GM12891 (cell line): ENCODE data around the gene TMEM14B.
"Not testable (repeated sequence)": the region's sequence is repeated elsewhere in the genome, so short reads cannot be mapped to it uniquely, and the experiment has no call there.

Experiments used
- DNase-seq: peaks from one replicate; pipeline ENCODE4 v3.0.0; 2011; ENCODE audit warnings: low spot score; ENCODE audit not compliant: insufficient read length
- FAIRE-seq: peaks from 2 replicates; lab custom pipeline; 2011; peaks lifted over from hg19 to GRCh38; lab: Jason Lieb, UNC
- PAX5 ChIP-seq: IDR thresholded peaks from 2 replicates; pipeline ENCODE4 v1.6.1; 2011; ENCODE audit warnings: low read length, moderate library complexity, mild to moderate bottlenecking; ENCODE audit not compliant: insufficient read depth, severe bottlenecking
- POLR2A ChIP-seq: IDR thresholded peaks from 2 replicates; pipeline ENCODE4 v1.6.1; 2011; ENCODE audit warnings: low read depth, low read length, control low read depth
- POLR2AphosphoS5 ChIP-seq: IDR thresholded peaks from 2 replicates; pipeline ENCODE4 v1.6.1; 2011; ENCODE audit warnings: low read depth, low read length, control low read depth
- POU2F2 ChIP-seq: IDR thresholded peaks from 2 replicates; pipeline ENCODE4 v1.6.1; 2011; ENCODE audit warnings: low read depth, mild to moderate bottlenecking, control low read depth, low read length, moderate library complexity
- SPI1 ChIP-seq: IDR thresholded peaks from 2 replicates; pipeline ENCODE4 v1.6.1; 2011; ENCODE audit warnings: low read depth, low read length, control low read depth
- TAF1 ChIP-seq: IDR thresholded peaks from 2 replicates; pipeline ENCODE4 v1.6.1; 2011; ENCODE audit warnings: low read depth, low read length, control low read depth

TMEM14B gene

GRCh38 chr6:10722820-10723566 is 24.6 kb upstream of the TMEM14B start, which contains the start of gene TMEM14C:
Gene TMEM14C (plus strand): TSS chr6:10723070. CDS start chr6:10724614, 1,544 bp downstream.
- TF ChIP-seq SPI1 (no peak), POLR2AphosphoS5 (peak; percentile 79), POU2F2 (peak; percentile 56), TAF1 (peak; percentile 89), PAX5 (no peak), POLR2A (peak; percentile 78)
- DNase-seq (peak; percentile 78), FAIRE-seq (peak; percentile 87)

GRCh38 chr6:10723567-10723881 is 24.1 kb upstream of the TMEM14B start:
- TF ChIP-seq PAX5 (no peak), POLR2A (no peak), POLR2AphosphoS5 (no peak), TAF1 (no peak), SPI1 (no peak), POU2F2 (no peak)
- DNase-seq = no peak
- FAIRE-seq = no peak

- TF ChIP-seq PAX5 = no peak
- TF ChIP-seq POLR2A = no peak
- TF ChIP-seq POLR2AphosphoS5 = no peak
- TF ChIP-seq POU2F2 = no peak
- no peak for TF ChIP-seq SPI1
- no peak for TF ChIP-seq TAF1
- DNase-seq (no peak), FAIRE-seq (no peak)
These were observed 22.6 kb upstream of the TMEM14B start for GRCh38 chr6:10725044-10725443.

GRCh38 chr6:10725716-10726115 is 21.9 kb upstream of the TMEM14B start:
- DNase-seq (no peak), FAIRE-seq (no peak)
- TF ChIP-seq POLR2A (no peak), PAX5 (no peak), TAF1 (no peak), POU2F2 (no peak), SPI1 (no peak), POLR2AphosphoS5 (no peak)

DNA sequence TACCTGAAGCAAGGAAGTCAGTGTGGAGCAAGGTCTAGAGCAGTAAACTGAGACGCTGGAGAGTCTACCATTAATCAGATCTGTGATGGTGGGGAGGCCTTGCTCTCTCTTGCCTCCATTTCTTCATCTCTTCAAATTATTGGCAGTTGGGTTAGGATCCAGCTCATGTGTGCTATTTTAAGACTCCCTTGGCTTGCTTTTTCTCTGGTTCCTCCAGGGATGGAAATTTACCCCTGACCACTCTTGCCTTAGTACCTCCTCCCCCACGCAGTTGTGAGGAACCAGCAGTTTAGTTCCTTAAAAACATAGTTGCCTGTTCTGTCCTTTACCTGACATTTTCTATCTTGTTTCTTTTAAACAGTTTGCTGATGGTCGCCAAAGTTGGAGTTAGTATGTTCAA is 17.4 kb upstream of the TMEM14B start:
- TF ChIP-seq TAF1 = no peak
- no peak for DNase-seq
- FAIRE-seq = no peak

DNA sequence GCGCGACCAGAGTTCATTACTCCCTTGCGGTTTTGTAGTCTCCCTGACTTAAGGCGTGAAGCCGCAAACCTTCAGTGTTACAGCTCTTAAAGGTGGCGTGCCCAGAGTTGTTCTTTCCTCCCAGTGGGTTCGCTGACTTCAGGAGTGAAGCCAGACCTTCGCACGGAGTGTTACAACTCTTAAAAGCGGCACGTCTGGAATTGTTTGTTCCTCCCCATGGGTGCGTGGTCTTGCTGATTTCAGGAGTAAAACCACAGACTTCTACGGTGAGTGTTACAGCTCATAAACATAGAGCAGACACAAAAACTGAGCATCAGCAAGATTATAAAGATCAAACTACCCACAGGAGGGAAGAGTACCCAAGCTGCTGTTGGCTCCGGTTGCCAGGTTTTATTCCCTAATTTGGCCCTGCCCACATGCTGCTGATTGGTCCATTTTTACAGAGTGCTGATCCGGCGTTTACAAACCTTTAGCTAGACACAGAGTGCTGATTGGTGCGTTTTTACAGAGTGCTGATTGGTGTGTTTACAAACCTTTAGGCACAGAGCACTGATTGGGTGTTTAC is 14.4 kb upstream of the TMEM14B start:
- TF ChIP-seq TAF1 (no peak), PAX5 (no peak), POLR2A (no peak), POLR2AphosphoS5 (no peak), SPI1 (no peak), POU2F2 (no peak)
- FAIRE-seq (no peak), DNase-seq (no peak)

DNA sequence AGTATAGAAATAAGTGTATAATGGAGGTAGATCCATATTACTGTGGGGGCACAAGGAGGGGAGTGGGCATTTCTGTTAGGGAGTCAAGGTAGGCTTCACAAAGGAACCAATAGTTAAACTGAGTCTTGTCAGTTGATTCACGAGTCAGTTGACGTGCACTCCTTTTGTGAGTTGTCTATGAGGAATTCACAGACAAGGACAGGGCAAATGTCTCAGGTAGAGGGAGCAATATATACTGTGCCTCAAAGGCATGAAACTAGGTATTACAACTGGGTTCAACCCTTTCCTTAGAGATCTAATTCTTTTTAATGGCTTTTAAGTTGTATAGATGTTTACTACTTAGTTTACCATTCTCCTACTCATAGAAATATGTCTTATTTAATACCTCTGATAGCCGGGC is 13.7 kb upstream of the TMEM14B start:
- no peak for FAIRE-seq
- TF ChIP-seq POLR2A = no peak
- no peak for TF ChIP-seq POLR2AphosphoS5
- no peak for TF ChIP-seq TAF1
- TF ChIP-seq SPI1 = no peak
- no peak for TF ChIP-seq PAX5
- no peak for TF ChIP-seq POU2F2

DNA sequence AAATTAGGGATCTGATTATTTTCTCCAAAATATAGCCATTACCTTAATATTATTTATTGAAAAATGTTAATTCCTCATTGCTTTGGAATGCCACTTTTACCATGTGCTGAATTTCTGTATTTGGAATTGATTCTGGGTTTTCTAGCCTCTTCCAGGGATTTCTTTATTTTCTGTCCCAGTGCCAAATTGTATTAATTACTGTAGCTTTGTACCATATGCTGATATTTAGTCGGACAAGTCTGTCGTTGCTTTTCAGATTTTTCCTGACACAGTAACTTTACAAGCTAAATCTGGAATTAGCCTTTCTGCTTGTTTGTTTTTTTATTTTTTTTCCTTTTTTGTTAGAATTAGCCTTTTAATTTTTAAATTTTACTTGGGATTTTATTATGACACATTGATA is 10.9 kb upstream of the TMEM14B start:
- TF ChIP-seq POLR2AphosphoS5 (no peak), PAX5 (no peak), TAF1 (no peak), SPI1 (no peak), POU2F2 (no peak), POLR2A (no peak)
- FAIRE-seq (no peak), DNase-seq (no peak)

More for the DNA sequence above, 13.7 kb upstream of the TMEM14B start:
- DNase-seq = no peak

DNA sequence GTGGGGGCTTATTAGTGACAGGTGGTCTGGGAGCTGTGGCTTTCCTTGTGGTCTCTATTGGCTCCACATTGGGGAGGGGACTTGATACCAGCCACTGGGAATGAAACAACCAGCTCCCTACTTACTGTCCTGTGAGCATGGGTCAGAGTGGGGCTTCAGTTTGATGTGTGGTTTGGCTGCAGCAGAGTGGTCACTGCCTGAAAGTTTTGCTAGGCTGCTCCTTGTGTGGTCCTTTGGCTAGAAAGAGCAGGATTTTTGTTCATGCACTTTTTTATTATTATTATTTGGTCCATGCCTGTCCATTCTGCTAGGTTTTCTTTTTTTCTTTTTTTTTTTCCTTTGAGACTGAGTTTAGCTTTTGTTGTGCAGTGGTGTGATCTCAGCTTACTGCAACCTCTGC is 7.5 kb upstream of the TMEM14B start:
- FAIRE-seq = no peak
- TF ChIP-seq SPI1 (no peak), POLR2AphosphoS5 (no peak), PAX5 (no peak), POU2F2 (no peak), POLR2A (no peak), TAF1 (no peak)

GRCh38 chr6:10741643-10742042 is 6.0 kb upstream of the TMEM14B start:
- not testable (repeated sequence) for DNase-seq, FAIRE-seq

More for the DNA sequence above, 7.5 kb upstream of the TMEM14B start:
- no peak for DNase-seq
